H1 (cell line): ENCODE data around the gene FLNA. TPM values are rescaled to one million over a fixed set of nuclear protein-coding genes. Genes with fewer than 3 reads are reported as not detected.

ENCODE experiments used
- CTCF ChIA-PET: fragments of 300-600 bp; sonication (Branson Sonifier 250); formaldehyde crosslinking; loops from one replicate; lab custom pipeline; 2021; ENCODE audit not compliant: partially characterized antibody; lab: Charles Lee
- POLR2A ChIA-PET: fragments of 300-600 bp; sonication (Branson Sonifier 250); formaldehyde crosslinking; loops from one replicate; lab custom pipeline; 2021; ENCODE audit warnings: inconsistent platforms; ENCODE audit not compliant: partially characterized antibody; lab: Charles Lee
- DNase-seq, 2 experiments: peaks; one replicate each; pipeline versions ENCODE4 v3.0.0 to v3.0.0-alpha.2; 2010 to 2022; ENCODE audit warnings: low spot score in 2 of 2, low read depth in 1 of 2, mixed read lengths in 1 of 2
- FAIRE-seq: peaks from 2 replicates; lab custom pipeline; 2011; peaks lifted over from hg19 to GRCh38; lab: Jason Lieb, UNC
- H2AFZ ChIP-seq: 2 replicates; pipeline ENCODE4 v1.8.1; 2012; ENCODE audit warnings: low read length, inconsistent platforms
- H2AK5ac ChIP-seq: 2 replicates; pipeline ENCODE4 v1.6.1; 2013; ENCODE audit warnings: low read depth, low read length
- H2BK120ac ChIP-seq: replicated peaks from 2 replicates; pipeline ENCODE3; 2013; ENCODE audit warnings: low read depth, low read length, inconsistent platforms
- H2BK12ac ChIP-seq: 2 replicates; pipeline ENCODE4 v1.6.1; 2013; ENCODE audit warnings: low read depth, low read length
- H2BK15ac ChIP-seq: 2 replicates; pipeline ENCODE4 v1.6.1; 2013; ENCODE audit warnings: low read length
- H2BK20ac ChIP-seq: 2 replicates; pipeline ENCODE4 v1.6.1; 2013; ENCODE audit warnings: low read length
- H2BK5ac ChIP-seq: 2 replicates; pipeline ENCODE4 v1.6.1; 2013; ENCODE audit warnings: low read depth, low read length
- H3K14ac ChIP-seq: 2 replicates; pipeline ENCODE4 v1.6.1; 2013; ENCODE audit warnings: inconsistent platforms; ENCODE audit not compliant: insufficient read length
- H3K18ac ChIP-seq: 2 replicates; pipeline ENCODE4 v1.6.1; 2013; ENCODE audit warnings: low read length; ENCODE audit errors: extremely low read depth
- H3K23ac ChIP-seq: 2 replicates; pipeline ENCODE4 v1.6.1; 2013; ENCODE audit warnings: inconsistent platforms; ENCODE audit not compliant: insufficient read length
- H3K23me2 ChIP-seq: 2 replicates; pipeline ENCODE4 v1.6.1; 2013; ENCODE audit warnings: low read depth, low read length
- H3K27ac ChIP-seq: 2 replicates; pipeline ENCODE4 v1.6.1; 2011; ENCODE audit warnings: low read depth, low read length, inconsistent platforms
- H3K27me3 ChIP-seq, 4 experiments: replicated peaks in 1 of 4; 1 replicate in 1 of 4; 2 replicates in 3 of 4; pipeline versions ENCODE4 v1.6.1 to v1.8.1; 2011 to 2013; ENCODE audit warnings: low read length in 3 of 4, mild to moderate bottlenecking in 3 of 4, inconsistent platforms in 2 of 4, mixed read lengths in 2 of 4, moderate library complexity in 1 of 4; ENCODE audit not compliant: control insufficient read depth in 3 of 4, insufficient read depth in 3 of 4; ENCODE audit errors: extremely low read depth in 1 of 4
- H3K36me3 ChIP-seq, 4 experiments: 2 replicates each; pipeline versions ENCODE4 v1.6.1 to v1.8.1; 2011 to 2013; ENCODE audit warnings: mild to moderate bottlenecking in 4 of 4, low read length in 3 of 4, moderate library complexity in 2 of 4, control low read depth in 1 of 4, inconsistent platforms in 1 of 4; ENCODE audit not compliant: insufficient read depth in 4 of 4, control insufficient read depth in 2 of 4
- H3K4ac ChIP-seq: replicated peaks from 2 replicates; pipeline ENCODE3; 2013; ENCODE audit warnings: low read length, low read depth, mixed read lengths, inconsistent platforms; ENCODE audit not compliant: insufficient read length
- H3K4me1 ChIP-seq, 4 experiments: replicated peaks in 1 of 4; 1 replicate in 1 of 4; 2 replicates in 3 of 4; pipeline versions ENCODE4 v1.6.1 to v1.8.1; 2011 to 2013; ENCODE audit warnings: low read length in 3 of 4, inconsistent platforms in 2 of 4, mixed read lengths in 1 of 4; ENCODE audit not compliant: insufficient read depth in 4 of 4, control insufficient read depth in 3 of 4
- H3K4me2 ChIP-seq, 2 experiments: 2 replicates each; pipeline versions ENCODE4 v1.6.1 to v1.8.1; 2011 to 2013; ENCODE audit warnings: low read depth in 2 of 2, low read length in 2 of 2, control low read depth in 1 of 2, inconsistent platforms in 1 of 2, mild to moderate bottlenecking in 1 of 2; ENCODE audit not compliant: insufficient read depth in 1 of 2
- H3K4me3 ChIP-seq, 4 experiments: fragments of 200-600, 300-600 bp in 1 of 4; sonication (generic), shearing (Covaris generic), sonication (Bioruptor Twin) in 1 of 4; 2 replicates each; pipeline versions ENCODE4 v1.5.1 to v1.8.1; 2011 to 2016; ENCODE audit warnings: low read length in 4 of 4, low read depth in 3 of 4, control low read depth in 2 of 4, inconsistent platforms in 2 of 4, mild to moderate bottlenecking in 2 of 4, mixed read lengths in 1 of 4, moderate library complexity in 1 of 4; ENCODE audit not compliant: insufficient read depth in 2 of 4; ENCODE audit errors: extremely low read depth in 1 of 4
- H3K56ac ChIP-seq: replicated peaks from 2 replicates; pipeline ENCODE3; 2013; ENCODE audit warnings: low read depth, mild to moderate bottlenecking, mixed read lengths, low read length, inconsistent platforms; ENCODE audit not compliant: insufficient read length
- H3K79me1 ChIP-seq: 2 replicates; pipeline ENCODE4 v1.6.1; 2013; ENCODE audit warnings: low read depth, low read length, control low read depth
- H3K79me2 ChIP-seq, 2 experiments: 2 replicates each; pipeline versions ENCODE4 v1.6.1 to v1.8.1; 2012 to 2013; ENCODE audit warnings: low read length in 2 of 2, mild to moderate bottlenecking in 2 of 2, inconsistent platforms in 1 of 2; ENCODE audit not compliant: insufficient read depth in 2 of 2, control insufficient read depth in 1 of 2
- H3K9ac ChIP-seq, 4 experiments: replicated peaks in 1 of 4; 1 replicate in 1 of 4; 2 replicates in 3 of 4; pipeline versions ENCODE4 v1.6.1 to v1.8.1; 2011 to 2013; ENCODE audit warnings: low read depth in 3 of 4, low read length in 3 of 4, control low read depth in 2 of 4, mild to moderate bottlenecking in 2 of 4, moderate library complexity in 2 of 4, inconsistent platforms in 1 of 4; ENCODE audit errors: extremely low read depth in 1 of 4
- H3K9me3 ChIP-seq, 2 experiments: 2 replicates each; pipeline versions ENCODE4 v1.6.1 to v1.8.1; 2012 to 2013; ENCODE audit warnings: mild to moderate bottlenecking in 2 of 2, moderate library complexity in 2 of 2, control low read depth in 1 of 2, inconsistent platforms in 1 of 2, low read depth in 1 of 2, low read length in 1 of 2, mixed read lengths in 1 of 2; ENCODE audit not compliant: insufficient read depth in 2 of 2
- H4K20me1 ChIP-seq, 2 experiments: replicated peaks in 1 of 2; 2 replicates each; pipeline versions ENCODE3 to v1.8.1; 2011 to 2013; ENCODE audit warnings: inconsistent platforms in 2 of 2, low read length in 2 of 2, mild to moderate bottlenecking in 1 of 2; ENCODE audit not compliant: insufficient read depth in 2 of 2, control insufficient read depth in 1 of 2
- H4K5ac ChIP-seq: 2 replicates; pipeline ENCODE4 v1.6.1; 2013; ENCODE audit warnings: low read length, low read depth, mixed read lengths, inconsistent platforms; ENCODE audit not compliant: insufficient read length
- H4K8ac ChIP-seq: 2 replicates; pipeline ENCODE4 v1.8.0; 2013; ENCODE audit warnings: mild to moderate bottlenecking, moderate library complexity, low read length, inconsistent platforms; ENCODE audit not compliant: insufficient read depth; ENCODE audit errors: extremely low read depth
- H4K91ac ChIP-seq: replicated peaks from 2 replicates; pipeline ENCODE3; 2013; ENCODE audit warnings: low read length, mixed read lengths, inconsistent platforms; ENCODE audit not compliant: insufficient read length
- ASH2L ChIP-seq: fragments of 200-600, 300-600 bp; sonication (generic); IDR thresholded peaks from one replicate; pipeline ENCODE4 v1.7.1; 2017; ENCODE audit warnings: low read length
- ATF2 ChIP-seq: IDR thresholded peaks from 2 replicates; pipeline ENCODE4 v1.6.1; 2012; ENCODE audit warnings: low read length, inconsistent platforms
- ATF3 ChIP-seq: IDR thresholded peaks from 2 replicates; pipeline ENCODE4 v1.6.1; 2011; ENCODE audit warnings: low read depth, mild to moderate bottlenecking, low read length; ENCODE audit not compliant: insufficient read depth
- CHD2 ChIP-seq: IDR thresholded peaks from 2 replicates; pipeline ENCODE4 v1.6.1; 2012; ENCODE audit warnings: low read length, improper control_type of control experiment
- KDM4A ChIP-seq: IDR thresholded peaks from one replicate; pipeline ENCODE4 v1.7.1; 2012; ENCODE audit warnings: low read depth, mild to moderate bottlenecking, moderate library complexity, low read length, inconsistent platforms; ENCODE audit not compliant: severe bottlenecking
- POLR2AphosphoS5 ChIP-seq: IDR thresholded peaks from 2 replicates; pipeline ENCODE4 v1.6.1; 2011; ENCODE audit warnings: low read depth, low read length
- RAD21 ChIP-seq, 2 experiments: IDR thresholded peaks in 1 of 2; conservative IDR thresholded peaks in 1 of 2; 2 replicates each; pipeline ENCODE4 v1.6.1; 2011; ENCODE audit warnings: low read depth in 2 of 2, low read length in 2 of 2, improper control_type of control experiment in 1 of 2, inconsistent platforms in 1 of 2, mild to moderate bottlenecking in 1 of 2, moderate library complexity in 1 of 2
- TAF7 ChIP-seq: optimal IDR thresholded peaks from 2 replicates; pipeline ENCODE3; 2011; ENCODE audit warnings: low read depth, mild to moderate bottlenecking, inconsistent platforms, low read length, moderate library complexity, borderline replicate concordance
- ZNF274 ChIP-seq: IDR thresholded peaks from 2 replicates; pipeline ENCODE4 v1.7.0; 2012; ENCODE audit warnings: low read length, borderline replicate concordance; ENCODE audit errors: extremely low read depth
- WGBS, 2 experiments: shearing (Covaris generic) in 1 of 2; methylation state at CpG; one replicate each; pipeline versions ENCODE4 v1.1.6 to v1.1.7; 2013 to 2015; ENCODE audit warnings: low lambda C conversion rate in 2 of 2, mixed read lengths in 2 of 2, inconsistent platforms in 1 of 2, low coverage in 1 of 2, missing lambda C conversion rate in 1 of 2; ENCODE audit not compliant: insufficient replicate concordance in 2 of 2, insufficient coverage in 1 of 2, insufficient read length in 1 of 2; ENCODE audit errors: extremely low coverage in 1 of 2, missing lambda C conversion rate in 1 of 2; 5-methylcytosine and 5-hydroxymethylcytosine counted together
- polyA plus RNA-seq, 7 experiments: library from polyadenylated mRNA; depleted of rRNA in 3 of 7; stranded (reverse) in 5 of 7; unstranded in 2 of 7; fragments of >200 nt in 5 of 7; fragments of 200-250 nt in 2 of 7; gene quantifications; 1 replicate in 5 of 7; 2 replicates in 1 of 7; 4 replicates in 1 of 7; pipeline versions ENCODE4 v1.2.1 to v1.2.3, GENCODE V29; 2011 to 2013; ENCODE audit warnings: missing spikeins in 2 of 7, mixed read lengths in 2 of 7
- total RNA-seq: library from RNA; stranded (reverse); fragmentation: NEBNext Ultra II Directional; extraction: Animal tissue kit (Norgen Biotek cat#: 25700); gene quantifications from 2 replicates; pipeline ENCODE4 v1.2.1, GENCODE V29; 2021

FLNA gene
- total and polyA plus RNA-seq, 2 of the 8 experiments (the other 6 are each of a cell fraction or from before 2014, with no cell fraction given): 315 to 925 TPM

GRCh38 chrX:154401918-154402621 is 27.6 kb upstream of the FLNA start:
- H3K4ac ChIP-seq: no peak overlapping the region
- WGBS, 2 experiments: 79% methylated on average over 5 of the region's 6 CpGs; no CpG with 5 or more reads in 1 of the 2 experiments
- no peak overlapping the region for H3K27ac ChIP-seq
- H3K14ac ChIP-seq: no peak overlapping the region
- no peak overlapping the region for H2BK5ac ChIP-seq
- no peaks in the 10 kb centered on the region for H3K9me3 ChIP-seq
- CTCF ChIA-PET: interaction anchor here (0.8 kb wide), 1 partner anchor 28 kb away, joined by 3 read pairs; no protein-coding TSS in a partner anchor
- H4K20me1 ChIP-seq: peaks cover 3 to 4% of the 10 kb centered on the region in 2 experiments
- no peak for FAIRE-seq
- peaks cover 13 to 25% (median 19%) of the 10 kb centered on the region in 4 experiments for H3K36me3 ChIP-seq
- peaks cover 0 to 6% (median 0%) of the 10 kb centered on the region in 4 experiments; a peak in 2 of 7 replicates for H3K4me1 ChIP-seq
- H3K9ac ChIP-seq: no peak overlapping the region
- no peak overlapping the region for H2BK20ac ChIP-seq
- no peak overlapping the region for H2AK5ac ChIP-seq
- no peaks in the 10 kb centered on the region for H3K27me3 ChIP-seq
- H3K23ac ChIP-seq: no peak overlapping the region
- no peak overlapping the region for H3K18ac ChIP-seq
- no peak overlapping the region for H3K56ac ChIP-seq
- H2AFZ ChIP-seq: no peak overlapping the region
- H4K8ac ChIP-seq: no peak overlapping the region
- H2BK15ac ChIP-seq: no peak overlapping the region
- no peak overlapping the region for H2BK120ac ChIP-seq
- H3K4me2 ChIP-seq: no peak overlapping the region
- POLR2A ChIA-PET: interaction anchor here (0.7 to 8.4 kb wide), 19 partner anchors 7 to 137 kb away, joined by 3 to 124 read pairs (median 4); partner anchors contain the start of genes DNASE1L1, EMD, FLNA and PLXNA3
- no peak overlapping the region for H4K5ac ChIP-seq
- H3K79me1 ChIP-seq: no peaks in the 10 kb centered on the region
- no peak overlapping the region for H2BK12ac ChIP-seq
- H4K91ac ChIP-seq: no peak overlapping the region
- peaks cover 0 to 15% of the 10 kb centered on the region in 2 experiments; a peak in 2 of 4 replicates for H3K79me2 ChIP-seq
- H3K23me2 ChIP-seq: peaks cover 6% of the 10 kb centered on the region; the same call in 1 of the 2 replicates
- no peak for DNase-seq
- H3K4me3 ChIP-seq: no peak overlapping the region
- no peak for TF ChIP-seq ZNF274
- peak; percentile 89 for TF ChIP-seq POLR2AphosphoS5
- no peak for TF ChIP-seq ATF2
- TF ChIP-seq ASH2L: no peak
- no peak for TF ChIP-seq KDM4A
- TF ChIP-seq TAF7: no peak
- no peak for TF ChIP-seq RAD21 (IDR thresholded peaks at IDR 0.05 in 1 of 2, conservative IDR thresholded peaks at IDR 0.05 in 1 of 2; ENCODE audit: low read depth in 2 of 2, low read length in 2 of 2)
- no peak for TF ChIP-seq ATF3
- TF ChIP-seq CHD2: peak; percentile 43; the same call in 1 of the 2 replicates
